ENCODE measurements around the gene CEP68.

Gene CEP68

DNA sequence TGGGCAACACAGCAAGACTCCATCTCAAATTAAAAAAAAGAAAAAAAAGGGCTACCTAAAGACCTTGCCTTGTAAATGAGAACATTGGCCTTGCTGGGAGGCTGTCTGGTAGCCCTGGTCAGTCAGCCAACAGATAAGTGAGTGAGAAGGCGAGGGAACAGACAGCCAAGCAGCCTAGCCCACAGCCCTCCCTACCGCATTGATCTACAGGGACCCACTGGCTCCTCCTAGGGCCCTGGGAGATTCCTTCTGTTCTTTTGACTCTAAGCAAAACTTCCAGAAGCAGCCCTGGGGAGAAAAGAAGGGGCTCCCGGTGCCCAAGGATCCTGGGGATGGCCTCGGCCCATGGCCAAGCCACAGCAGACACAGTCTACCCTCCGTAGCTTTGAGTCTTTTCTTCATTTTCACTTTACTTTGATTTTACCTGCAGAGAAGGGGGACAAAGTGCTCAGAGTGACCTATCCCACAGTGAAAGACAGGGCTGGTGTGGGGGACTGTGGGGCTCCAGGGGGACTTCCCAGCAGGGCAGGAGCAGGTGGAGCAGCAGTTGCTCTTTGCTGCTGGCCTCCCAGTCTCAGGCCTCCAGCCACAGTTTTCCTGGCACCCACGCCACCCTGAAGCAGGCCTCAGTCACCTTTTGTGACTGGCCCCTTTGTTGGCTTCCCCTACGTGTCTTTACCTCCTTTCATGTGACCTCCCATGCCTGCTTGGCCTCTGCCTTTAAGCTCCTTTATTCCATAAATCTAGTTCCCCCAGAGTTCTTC, 5.1 kb downstream of the CEP68 start:
- DNase-seq = no peak

- no peak for DNase-seq
Observed at GRCh38 chr2:65061910-65062339, 5.7 kb downstream of the CEP68 start.

- DNase-seq = no peak
Observed at GRCh38 chr2:65062843-65063825, 6.9 kb downstream of the CEP68 start.

DNA sequence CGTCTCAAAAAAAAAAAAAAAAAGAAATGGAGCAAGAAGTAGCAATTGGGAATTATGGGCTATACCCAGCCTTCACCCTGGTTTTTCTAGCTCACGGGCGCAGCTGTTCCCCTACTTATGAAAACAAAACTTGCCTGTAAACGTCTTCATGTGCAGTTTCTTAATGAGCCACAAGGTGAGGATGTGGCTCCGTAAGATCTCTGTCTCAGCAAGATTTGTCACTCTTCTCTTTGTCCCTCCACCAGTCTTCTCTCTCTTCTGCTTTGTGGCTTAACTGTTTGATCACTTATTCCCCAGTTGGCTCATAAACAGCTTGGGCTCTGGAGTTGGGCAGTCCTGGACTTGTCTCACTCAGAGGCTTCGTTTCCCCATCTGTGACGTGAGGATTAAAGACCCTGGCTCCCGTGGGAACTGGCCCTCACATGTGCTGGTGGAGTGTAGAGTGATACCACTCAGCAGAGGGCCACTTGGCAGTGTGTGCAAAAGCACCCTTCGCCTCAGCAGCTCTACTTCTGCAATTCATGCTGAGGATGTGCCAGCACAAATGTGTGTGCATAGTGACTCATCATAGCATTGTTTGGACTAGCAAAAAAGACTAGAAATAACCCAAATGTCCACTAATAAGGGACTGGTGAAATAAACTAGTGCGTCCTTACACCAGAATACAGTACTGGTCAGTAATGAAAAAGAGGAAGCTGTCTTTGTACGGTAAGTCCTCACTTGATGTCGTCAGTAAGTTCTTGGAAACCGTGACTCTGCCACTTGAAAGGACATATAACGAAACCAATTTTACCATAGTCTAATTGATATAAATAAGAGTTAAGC, 8.7 kb downstream of the CEP68 start:
- peak; percentile 73 for DNase-seq

DNA sequence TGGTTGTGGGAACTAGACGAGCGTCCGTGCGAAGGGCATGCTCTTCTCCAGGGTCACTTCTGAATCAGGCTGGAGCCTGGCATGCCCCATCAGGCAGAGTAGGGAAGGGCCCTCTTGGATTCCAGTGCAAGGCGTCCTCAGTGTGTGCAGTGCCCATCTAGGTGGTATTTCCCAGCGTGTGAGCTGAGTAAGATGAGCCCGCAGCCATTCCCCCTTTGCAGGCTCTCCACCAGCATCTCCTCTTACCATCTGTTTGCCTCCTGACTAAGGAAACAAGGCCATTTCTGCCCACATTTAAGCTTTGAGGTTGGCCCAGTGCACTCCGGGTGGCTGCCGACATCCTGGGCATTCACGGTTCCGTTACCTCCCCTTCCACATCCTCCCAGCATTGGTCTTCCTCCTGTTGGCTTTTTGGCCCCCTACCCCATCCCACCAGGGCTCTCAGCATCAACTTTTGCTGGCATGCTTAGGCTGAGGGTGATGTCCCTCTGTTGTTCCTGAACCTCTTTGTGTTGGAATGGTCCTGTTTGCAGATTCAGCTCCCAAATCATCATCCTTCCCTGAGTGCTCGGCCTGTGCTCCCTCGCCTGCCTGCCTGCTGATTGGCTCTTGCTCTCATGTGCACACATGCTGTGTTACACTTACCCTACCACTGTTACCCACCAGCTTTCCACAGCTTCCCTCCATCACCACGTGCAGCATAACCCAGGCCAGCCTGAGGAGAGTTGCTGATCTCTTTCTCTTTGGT, 11.8 kb downstream of the CEP68 start:
- no peak for DNase-seq

- no peak for DNase-seq
Observed at GRCh38 chr2:65069439-65069824, 13.2 kb downstream of the CEP68 start.

DNA sequence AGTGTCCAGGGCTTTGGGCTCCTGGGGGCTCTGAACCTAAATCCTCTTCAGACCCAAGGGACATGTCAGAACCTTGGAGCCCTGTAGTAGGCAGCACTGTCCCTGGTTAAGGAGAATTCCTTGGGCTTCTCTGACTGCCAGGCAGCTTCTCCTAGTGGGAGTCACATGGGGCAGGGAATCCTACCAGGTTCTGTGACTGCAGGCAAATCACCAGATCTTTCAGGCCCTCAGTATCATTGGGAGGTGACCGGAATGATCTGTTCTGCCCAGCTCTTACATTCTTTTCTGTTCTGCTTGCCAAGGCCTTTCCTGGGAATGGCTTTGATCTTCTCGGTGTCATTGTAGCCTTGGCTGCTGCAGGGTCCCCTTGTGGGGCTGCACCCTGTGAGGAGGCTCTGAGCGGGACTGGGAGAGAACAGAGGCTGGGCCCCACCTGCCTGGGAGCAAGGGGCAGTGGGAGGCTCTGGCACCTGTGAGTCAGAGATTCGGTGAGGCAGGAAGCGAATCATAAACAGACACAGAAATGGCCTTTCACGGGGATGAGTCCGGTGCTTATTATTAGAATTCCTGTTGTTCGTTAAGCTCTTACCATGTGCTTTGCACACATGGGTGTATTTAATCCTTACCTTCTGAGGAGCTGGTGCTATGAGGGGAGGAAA, 14.1 kb downstream of the CEP68 start:
- DNase-seq = no peak

DNA sequence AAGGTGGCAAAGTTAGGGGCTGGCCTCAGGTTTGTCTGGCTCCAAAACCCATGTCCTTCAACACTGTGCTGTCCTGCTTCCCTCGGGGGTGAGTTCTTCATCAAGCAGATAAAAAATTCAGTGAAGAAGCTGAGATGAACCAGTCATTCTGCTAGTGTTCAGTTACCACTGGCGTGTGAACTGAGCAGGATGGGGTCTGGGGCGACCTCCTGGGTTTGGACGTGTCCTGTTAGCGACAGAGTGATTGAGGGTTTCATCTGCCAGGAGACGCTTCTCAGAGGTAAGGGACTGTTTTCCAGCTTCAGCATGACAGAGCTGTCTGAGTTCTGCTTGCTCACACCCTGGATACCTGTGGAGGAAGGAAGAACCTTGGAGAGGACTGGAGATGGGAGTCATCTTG, 14.6 kb downstream of the CEP68 start:
- DNase-seq = no peak

GRCh38 chr2:65071499-65072180, 15.4 kb downstream of the CEP68 start:
- DNase-seq = no peak

DNA sequence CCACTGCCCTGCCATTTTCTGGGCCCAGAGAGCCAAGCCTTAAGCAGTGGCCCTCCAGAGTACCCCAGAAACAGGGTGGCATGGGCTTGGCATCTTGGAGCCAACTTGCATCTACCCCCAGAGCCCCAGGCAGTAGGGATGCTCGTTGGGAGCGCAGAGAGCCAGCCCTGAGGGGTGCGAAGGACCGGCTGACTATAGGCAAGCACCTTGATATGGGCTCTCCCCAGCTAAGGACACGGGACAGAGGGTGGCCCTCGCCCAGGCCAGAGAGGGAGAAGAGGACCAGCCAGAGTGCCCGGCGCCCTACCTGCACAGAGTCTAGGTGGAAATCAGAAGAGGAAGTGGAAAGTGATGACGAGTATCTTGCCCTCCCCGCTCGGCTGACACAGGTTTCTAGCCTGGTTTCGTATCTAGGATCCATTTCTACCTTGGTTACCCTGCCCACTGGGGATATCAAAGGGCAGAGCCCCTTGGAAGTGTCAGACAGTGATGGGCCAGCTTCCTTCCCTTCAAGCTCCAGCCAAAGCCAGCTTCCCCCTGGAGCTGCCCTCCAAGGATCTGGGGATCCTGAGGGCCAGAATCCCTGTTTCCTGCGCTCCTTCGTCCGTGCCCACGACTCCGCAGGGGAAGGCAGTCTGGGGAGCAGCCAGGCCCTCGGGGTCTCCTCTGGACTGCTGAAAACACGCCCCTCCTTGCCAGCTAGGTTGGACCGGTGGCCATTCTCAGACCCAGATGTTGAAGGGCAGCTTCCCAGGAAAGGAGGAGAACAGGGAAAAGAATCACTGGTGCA, 16.2 kb downstream of the CEP68 start:
- no peak for DNase-seq

- DNase-seq = no peak
Observed at GRCh38 chr2:65073879-65074565, 17.8 kb downstream of the CEP68 start.

DNA sequence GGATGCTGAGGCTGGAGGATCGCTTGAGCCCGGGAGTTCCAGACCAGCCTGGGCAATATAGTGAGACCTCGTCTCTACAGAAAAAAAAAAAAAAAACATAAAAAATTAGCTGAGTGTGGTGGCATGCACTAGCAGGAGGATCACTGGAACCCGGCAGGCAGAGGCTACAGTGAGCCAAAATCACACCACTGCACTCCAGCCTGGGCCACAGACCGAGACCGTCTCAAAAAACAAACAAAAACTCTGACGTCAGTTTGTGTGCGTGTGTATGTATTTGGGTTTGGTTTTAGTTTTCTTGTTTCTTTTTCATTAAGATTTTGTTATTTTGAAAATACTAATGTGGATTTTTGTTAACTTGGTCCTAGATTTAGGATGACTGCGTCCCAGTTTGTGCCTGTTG, 19.0 kb downstream of the CEP68 start:
- DNase-seq = no peak

- DNase-seq = no peak
Observed at GRCh38 chr2:65075605-65076344, 19.6 kb downstream of the CEP68 start.

DNA sequence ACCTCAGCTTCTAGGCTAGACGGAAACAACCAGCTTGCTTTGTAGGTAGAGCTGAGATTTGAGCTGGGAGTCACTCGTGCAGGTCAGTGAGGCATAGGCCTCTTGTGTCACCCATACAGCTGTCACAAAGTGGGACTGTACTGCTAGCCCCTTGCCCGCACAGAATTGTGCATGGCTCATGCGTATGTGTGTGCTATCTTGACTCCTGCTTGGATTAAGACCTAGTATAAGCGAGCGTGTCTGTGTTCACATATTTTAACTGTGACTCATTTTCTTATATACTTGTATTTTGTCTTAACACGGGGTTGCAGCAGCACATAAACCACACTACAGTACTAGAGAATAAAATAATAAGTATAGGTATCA, 20.1 kb downstream of the CEP68 start:
- no peak for DNase-seq

DNA sequence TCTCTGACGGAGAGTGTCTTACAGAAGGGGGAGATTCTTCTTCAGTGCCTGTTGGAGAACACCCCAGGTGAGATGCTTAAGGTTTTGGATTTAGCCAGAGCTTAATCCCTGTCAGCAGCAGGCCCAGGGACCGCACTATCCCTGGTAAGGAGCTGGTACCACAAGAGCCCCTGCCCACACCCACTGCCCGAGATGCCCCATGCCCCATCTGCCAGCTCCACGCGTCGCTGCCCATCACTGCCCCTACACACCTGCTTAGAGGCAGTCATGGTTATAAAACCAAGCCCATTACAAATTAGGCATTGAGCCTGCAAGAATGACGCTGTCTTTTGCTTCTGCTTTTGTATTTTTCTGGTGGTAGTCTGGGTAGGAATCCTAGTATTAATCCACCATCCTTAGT, 21.7 kb downstream of the CEP68 start:
- DNase-seq = no peak

GRCh38 chr2:65079017-65079416, 22.8 kb downstream of the CEP68 start:
- no peak for DNase-seq

- DNase-seq = no peak
Observed at GRCh38 chr2:65081232-65081685, 25.0 kb downstream of the CEP68 start.

- DNase-seq = no peak
Observed at GRCh38 chr2:65085148-65085547, 28.9 kb downstream of the CEP68 start.

DNA sequence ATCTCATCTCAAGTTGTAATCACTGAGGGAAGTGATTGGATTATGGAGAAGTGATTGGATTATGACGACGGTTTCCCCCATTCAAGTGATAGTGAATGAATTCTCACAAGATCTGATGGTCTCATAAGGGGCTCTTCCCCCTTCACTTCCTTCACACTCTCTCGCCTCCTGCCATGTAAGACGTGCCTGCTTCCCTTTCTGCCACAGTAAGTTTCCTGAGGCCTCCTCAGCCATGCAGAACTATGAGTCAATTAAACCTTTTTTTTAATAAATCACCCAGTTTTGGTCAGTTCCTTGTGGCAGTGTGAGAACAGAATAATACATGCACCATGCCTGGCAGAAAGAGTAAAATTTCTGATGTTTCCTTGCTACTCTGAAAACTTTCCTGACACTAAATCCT, 36.6 kb downstream of the CEP68 start:
- no peak for DNase-seq

All from activated CD4-positive, alpha-beta T cell treated with anti-CD3 and anti-CD28 coated beads, Interleukin-2, amount 50 U/mL, for 16 hours (primary cell).